ENCODE results near the gene MAF.

The MAF gene

DNA sequence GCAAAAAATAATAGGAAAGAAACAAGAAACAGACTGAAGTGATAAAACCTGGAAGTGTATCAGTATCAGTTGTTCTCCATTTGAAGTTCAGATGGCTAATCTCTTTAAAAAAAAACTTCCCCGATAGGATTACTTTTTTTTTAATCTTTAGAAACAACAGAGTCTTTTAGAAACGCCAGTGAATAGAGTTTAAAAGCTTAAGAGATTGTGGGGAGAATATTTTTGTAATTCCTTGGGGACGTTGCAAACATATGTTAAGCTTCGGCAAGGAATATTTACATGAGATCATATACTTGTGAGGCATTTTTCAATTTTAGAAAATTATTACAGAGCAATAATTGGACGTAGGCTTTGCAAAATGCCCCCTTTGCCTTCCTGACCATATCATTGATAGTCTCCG, 13.2 kb downstream of the MAF start:
- no peak for DNase-seq

DNA sequence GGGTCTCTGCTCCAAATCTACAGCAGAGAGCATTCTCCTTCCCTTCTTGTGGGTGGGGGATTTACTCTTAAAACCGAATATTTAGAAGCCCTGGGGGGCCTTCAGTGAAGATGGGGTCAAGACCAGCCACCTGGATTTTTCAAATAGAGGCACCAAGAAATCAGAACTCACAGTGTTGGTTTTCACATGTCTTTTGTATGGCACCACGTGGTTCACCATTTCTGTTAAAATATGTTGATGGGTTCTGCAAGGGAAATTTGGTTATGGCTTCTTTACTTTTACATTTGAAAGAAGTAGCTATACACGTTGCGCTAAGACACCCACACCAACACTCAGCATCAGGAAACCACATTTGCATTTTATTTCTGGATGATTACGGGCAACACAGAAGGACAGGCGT, 17.7 kb downstream of the MAF start:
- DNase-seq = no peak

DNA sequence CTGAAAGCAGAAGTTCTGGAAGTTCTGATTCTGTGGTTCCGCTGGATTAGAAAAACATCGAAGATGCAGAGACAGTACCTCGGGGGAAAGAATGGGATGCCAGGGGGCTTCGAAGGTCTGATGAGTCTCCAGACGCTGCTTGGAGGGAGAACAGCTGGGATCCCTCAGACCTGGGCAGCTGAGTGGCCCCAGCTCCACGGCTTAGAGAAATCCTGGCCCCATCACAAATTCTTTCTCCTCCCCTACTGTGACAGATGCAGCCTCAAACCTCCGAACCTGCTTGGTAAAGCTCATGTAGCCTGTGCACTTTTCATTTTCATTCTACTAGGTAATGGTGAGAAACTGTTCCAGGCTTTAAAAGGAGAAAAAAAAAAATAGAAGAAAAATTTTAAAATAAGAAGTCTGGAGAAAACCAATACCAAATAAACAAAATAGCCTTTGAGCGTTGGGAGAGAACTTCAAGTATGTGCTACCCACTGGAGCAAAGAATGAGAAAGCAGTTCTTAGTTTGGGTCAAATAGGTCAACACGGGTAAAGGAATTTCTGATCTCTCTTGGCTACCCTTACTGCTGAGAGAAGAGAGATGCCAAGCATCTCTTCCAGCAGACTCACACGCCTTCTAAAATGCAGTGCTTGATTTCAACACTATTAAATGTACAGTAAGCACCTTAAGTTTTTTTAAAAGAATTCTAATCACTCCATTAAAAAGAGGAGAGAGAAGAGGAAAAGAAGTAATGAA, 19.9 kb downstream of the MAF start:
- no peak for DNase-seq

DNA sequence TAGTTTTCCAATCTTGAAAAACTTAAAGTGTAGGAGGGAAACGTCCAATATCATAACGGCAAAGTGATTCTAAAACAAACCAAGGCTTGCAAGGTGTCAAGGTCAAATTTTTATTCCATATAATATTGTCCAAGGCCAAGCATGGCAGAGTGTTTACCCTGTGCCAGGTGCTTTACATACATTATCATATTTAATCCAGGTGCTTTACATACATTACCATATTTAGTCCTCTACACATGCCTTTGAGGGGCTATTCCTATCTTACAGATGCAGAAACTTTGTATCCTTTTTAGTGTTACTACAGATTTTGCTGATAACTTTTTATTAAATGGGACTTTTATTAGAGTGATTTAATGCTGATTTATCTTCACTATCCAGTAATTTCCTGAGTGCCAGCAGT, 23.9 kb downstream of the MAF start:
- DNase-seq = no peak

DNA sequence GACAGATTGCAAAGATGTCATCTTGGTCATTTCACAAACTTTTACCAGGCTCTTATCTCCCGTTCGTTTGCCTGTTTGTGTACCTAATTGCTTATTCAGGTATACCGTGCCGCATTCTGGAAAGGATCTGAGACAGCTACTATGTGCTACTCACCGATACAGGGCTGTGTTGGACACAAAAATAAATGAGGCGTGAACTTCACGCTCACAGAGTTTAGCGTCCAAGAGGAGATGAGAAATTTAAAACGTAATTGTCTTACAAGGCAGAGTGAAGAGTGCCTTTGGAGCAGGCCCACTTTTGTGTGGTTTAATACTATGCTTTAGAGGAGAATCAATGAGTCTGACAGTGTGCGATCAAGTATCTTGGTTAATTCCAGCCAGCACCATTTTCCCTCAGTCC, 26.7 kb downstream of the MAF start:
- peak; percentile 8 to 53 for DNase-seq

DNA sequence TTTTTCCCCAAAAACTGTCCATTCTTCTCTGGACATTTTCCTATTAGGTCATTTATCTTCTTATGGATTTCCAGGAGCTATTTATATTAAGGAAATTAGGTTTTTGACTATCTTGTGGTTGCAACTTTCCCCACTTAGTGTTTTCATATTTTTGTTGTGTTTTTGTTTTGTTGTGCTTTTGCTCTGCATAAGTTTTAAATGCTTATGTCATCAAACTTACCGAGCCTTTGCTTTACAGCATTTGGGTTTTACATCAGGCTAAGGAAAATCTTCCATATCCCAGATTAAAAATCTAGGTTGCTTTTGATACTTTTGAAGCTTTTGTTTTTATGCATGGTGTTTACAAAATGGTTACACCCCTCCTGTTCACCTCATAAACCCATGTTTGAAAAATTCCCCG, 27.5 kb downstream of the MAF start:
- no peak for DNase-seq

DNA sequence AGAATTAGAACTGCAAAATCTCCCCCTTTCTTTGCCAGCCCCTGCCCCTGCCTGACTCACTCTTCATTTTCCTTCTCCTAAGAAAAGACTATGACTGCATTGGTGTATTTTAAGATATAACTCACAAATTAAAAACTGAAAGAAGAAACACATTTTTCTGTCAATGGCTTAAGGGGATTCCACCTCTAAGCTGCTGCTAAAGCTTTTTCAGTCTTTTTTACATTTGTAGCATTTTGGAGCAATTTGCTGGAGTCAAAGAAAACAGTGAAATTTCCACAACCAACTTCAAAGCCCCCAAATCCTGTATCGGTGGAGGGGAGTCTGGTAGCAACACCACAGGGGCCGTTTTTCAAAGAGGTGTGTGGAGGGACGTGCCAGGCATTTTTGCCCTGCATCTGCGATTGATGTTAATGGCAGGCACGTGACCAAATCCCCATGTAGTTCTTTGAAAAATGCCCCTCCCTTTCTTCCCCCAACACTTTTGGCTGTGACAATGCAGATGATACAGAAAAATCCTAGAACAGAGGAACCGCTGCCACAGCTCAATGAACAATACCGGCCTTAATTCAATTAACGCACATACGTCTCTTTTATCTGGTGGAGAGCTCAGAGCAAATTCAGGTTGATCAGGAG, 28.5 kb downstream of the MAF start:
- DNase-seq = no peak

DNA sequence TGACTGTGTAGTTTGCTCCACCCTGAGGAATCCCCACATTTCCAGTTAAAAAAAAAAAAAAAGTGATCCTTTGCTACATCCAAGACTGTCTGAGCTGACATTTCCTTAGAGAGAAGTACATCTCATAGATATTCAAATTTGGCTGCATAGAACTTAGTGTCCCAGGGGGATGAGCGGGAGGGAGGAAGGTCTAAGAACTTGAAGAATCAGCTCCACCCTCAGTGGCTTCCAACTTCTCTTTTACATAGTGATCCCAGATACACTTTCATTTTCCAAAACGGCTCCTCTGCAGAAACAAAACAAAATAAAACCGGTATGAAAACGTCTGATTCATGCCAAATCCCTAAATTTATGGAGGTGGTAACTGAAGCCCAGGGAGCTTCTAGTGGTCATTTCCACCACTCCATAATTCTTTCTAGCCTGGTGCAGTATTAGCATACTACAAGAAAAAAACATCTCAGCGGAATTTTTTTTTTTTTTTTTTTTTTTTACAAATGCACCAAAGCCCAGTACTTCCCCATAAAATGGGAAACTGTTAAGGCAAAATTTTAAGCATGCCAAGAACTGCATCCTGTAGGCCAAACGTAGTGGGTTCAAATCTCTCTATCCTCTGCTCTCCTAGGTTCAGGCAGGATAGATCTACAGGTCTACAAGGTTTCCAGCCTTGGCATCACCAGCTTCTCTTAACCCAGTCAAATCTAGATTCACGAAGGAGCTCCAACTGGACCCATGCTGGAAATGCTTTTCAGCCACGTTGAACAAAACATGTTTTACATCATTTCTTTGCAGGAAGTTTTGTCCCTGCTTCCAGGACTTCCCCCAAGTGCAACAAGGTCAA, 29.3 kb downstream of the MAF start:
- no peak for DNase-seq

DNA sequence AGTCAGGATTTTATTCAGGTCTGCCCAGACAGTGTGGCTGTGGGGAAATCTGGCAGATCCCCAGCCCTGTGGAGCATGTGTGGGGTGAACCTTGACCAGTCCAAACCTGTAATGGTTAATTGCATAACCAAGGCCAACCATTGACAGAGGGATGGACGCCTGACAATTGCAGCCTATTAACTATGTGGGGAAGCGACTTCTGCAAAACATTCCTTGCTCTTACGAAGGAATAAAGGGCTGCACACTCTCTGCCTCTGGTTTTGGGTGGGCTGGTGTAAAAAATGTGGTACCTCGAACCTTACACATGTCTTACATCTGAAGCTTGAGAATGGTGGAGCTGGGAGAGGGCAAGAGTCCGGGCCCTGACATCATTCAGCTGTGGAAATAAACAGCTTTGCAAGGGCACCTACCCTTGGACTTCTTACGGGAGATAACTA, 35.8 kb downstream of the MAF start:
- DNase-seq = no peak

DNA sequence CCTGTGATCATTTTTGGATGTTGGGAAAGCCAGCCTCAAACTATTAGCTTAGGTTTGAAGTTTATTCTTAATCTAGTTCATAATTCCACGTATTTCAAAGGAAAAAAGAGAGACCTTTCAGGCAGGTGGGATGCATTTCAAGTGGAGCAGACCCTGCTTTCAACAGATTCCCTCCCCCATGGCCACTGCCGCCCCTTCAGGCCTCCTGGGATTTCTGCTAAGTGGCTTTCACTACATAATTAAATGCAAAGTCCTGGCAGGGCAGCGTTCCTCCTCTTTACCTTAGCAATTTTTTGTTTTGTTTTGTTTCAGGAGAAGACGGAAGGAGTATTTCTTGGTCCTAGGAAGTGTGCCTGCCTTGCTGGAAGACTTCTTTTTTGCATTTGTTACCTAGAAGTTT, 36.6 kb downstream of the MAF start:
- no peak for DNase-seq

DNA sequence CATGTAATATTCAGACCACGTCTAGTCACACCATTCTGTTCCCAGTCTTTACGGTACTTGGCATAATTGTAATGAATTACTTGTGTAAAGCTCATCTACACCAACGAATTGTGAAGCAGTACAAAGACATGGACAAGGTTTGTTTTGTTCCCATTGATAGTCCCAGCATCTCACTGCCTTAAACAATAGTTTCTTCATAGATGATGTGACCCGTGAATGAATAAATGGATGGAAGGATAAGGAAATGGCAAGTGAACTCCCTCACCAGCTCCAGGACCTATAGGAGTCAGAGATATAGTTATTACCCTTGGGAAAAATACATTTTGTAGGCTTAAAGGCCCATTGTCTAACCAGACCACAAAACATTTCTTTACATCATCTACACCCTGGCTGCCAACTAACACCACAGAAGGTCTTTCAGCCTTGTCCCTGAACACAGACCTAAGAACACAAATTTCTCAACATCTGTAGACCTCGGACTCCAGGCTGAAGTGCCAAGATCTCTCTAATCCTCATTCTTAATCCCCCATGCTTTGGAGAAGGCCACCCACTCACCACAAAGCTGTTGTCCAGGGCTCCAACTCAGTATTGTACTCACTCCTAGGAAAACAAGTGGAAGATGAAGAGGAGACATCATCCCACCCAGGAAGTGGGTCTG, 38.2 kb downstream of the MAF start:
- no peak for DNase-seq

DNA sequence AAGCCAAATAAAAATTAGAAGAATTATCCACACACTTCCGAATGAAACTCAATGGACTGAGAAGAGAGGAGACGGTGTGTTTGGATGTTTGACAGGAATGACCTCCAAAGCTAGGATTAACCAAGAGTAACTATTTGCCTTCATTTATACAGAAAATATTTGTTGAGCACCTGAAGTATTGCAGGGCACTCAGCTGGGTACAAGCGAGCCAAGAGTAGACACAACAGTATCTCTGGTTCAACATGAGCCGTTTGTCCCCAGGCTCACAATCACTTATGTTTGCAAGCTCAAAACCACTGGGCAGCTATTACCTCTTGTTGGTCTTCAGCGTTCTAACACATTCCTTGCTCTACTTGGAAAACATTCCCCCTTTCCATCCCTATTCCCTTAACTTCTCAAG, 38.8 kb downstream of the MAF start:
- DNase-seq = no peak

DNA sequence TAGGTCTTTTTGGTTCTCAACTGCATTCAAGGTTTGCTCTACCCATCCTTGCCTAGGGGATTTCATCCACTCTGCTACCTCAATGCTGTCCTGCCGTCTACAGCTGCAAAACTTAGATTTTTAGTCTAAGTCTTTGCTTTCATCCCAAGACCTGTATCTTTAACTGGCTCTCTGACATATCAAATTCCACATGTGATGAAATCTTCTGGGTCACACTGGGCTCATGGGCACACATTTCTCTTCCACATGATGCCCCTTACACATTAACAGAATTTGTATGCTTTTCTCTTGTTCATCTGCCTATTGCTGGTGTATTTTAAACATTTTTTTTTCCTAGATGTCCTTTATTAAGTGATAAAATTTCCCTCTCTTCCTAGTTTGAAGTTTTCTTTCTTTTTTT, 39.6 kb downstream of the MAF start:
- DNase-seq = no peak

DNA sequence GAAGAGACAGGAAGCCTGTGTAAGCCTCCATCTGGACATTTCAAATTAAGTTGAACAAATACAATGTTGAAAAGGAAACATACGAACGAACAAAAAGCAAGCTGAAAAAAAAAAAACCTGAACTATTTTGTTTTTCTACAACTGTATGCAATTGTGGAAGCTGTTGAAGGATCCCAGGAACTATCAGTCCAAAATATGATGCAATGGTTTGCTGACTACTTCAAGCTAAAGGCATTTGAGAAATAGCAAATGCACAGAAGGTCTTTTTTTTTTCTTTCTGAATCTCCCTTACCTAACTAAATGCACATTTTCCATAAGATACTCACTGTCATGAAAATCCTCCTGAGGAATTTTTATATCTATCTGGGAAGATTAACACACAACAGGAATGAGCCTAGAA, 40.2 kb downstream of the MAF start:
- no peak for DNase-seq

DNA sequence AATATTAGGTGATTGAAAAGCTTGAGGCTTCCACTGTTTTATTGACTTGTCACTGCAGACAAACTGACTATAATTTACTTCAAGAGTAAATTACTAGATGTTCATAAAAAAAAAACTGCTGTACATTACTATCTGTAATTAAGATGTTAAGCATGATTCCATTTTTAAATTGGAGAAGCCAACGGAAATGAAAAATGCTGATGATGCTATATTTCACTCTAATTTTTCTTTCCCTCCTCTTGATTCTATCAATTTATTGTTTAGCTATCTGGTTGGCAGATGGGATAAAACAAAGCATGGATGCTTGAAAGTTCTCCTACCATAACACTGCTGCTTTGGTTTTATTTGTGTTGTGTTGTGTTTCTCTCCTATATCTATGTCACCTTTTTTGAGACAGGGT, 41.0 kb downstream of the MAF start:
- no peak for DNase-seq

DNA sequence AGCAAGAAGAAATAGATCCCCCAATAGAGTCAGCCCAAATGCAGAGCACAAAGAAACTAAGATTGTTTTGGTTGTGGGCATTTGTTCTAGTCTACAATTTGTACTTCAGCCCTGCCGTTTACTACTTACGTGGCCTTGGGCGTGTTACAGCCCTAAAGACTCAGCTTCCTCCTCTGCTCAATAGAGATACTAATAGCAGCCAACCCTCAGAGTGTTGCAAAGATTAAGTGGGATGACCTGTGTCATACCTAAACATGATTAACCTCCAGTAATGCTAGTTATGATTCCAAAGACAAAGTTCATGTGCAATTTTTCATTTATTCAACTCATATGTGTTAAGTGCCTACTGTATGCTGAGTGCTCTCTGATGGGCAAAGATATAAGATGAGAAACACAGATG, 43.1 kb downstream of the MAF start:
- DNase-seq = no peak

DNA sequence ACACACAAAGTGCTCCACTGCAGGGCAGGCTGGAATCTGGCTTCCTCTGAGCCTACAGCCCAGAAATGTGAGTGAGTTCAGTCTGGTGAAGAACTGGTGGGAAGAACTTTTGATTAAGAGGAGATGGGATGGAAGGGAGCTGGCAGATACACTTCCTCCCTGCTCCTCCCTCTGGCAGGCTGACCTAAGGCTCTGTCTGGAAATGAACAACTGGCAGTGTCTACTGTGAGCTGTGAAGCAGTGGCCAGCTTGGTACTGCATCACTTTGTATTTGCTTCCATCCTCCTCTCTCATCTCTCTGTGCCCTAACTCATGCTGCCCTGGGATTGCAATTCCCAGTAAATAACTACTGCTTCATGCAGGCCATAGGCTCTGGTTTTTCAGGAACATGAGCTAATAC, 45.6 kb downstream of the MAF start:
- DNase-seq = no peak

DNA sequence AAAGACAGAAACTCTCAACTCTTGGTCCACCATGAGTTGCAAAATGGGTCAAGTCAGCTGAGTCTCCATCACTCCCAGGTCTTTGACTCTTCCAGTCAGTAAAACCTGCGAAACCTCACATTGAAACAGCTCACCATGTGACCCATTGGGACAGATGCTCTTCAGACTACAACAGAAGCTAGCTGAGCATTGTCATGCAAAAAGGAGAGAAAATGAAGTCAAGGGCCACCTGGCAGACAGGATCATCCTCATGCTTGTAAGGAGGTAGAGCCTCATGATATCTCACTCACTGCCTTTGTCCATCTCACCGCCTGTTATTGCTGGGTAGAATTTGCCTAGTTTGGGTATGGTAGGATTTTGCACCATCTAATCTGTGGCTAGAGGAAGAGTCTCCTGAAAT, 50.2 kb downstream of the MAF start:
- DNase-seq = no peak

DNA sequence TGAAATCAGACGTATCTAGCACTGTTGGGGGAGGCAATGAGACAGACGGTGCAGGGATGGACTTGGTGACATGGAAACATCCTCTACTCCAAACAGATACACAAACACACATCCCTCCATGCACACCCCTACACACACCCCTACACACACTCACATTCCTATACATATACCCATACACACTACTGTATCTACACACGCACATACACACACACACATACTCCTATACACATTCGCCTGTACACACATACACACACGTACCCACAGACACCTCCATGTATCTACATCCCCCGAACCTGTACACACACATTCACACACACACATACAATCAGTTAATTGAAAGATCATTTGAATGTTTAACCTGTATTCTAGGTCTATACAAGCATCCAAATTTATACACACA, 53.5 kb downstream of the MAF start:
- no peak for DNase-seq
